Fibroblast of mammary gland (primary cell): Measurements from ENCODE around the gene NPY.

Source experiments
- DNase-seq: peaks from one replicate; pipeline ENCODE4 v3.0.0-alpha.2; 2010; ENCODE audit warnings: low read depth
- H3K4me3 ChIP-seq: 2 replicates; pipeline ENCODE4 v1.5.1; 2011; ENCODE audit warnings: low read depth, mild to moderate bottlenecking, low read length, moderate library complexity; ENCODE audit not compliant: control insufficient read depth
- CTCF ChIP-seq: conservative IDR thresholded peaks from 2 replicates; pipeline ENCODE4 v1.5.1; 2011; ENCODE audit warnings: low read depth, low read length, inconsistent platforms; ENCODE audit not compliant: control insufficient read depth, insufficient read depth

The NPY gene

GRCh38 chr7:24328050-24328449 is 44.1 kb downstream of the NPY start:
- H3K4me3 ChIP-seq: no peak overlapping the region
- DNase-seq: no peak
- TF ChIP-seq CTCF: no peak

DNA sequence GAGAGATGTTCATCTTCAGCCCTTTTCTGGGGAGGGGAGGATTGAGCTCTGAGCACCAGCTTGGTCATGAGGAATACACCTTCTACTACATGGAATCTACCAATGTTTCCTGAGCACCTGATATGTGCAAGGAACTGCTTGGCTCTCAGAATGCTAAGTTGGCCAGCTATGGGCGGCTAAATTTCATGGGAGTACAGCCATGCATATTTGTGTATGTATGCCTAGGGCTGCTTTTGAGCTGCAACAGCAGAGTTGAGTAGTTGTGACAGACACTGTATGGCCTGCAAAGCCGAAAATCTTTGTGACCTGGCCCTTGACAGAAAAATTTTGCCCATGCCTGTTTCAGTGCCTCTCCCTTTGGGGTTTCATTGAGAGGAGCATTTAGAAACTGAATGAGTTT is 44.9 kb downstream of the NPY start:
- DNase-seq: no peak
- no peak overlapping the region for H3K4me3 ChIP-seq
- no peak for TF ChIP-seq CTCF

GRCh38 chr7:24334012-24334411 is 50.0 kb downstream of the NPY start:
- no peak for TF ChIP-seq CTCF
- no peak overlapping the region for H3K4me3 ChIP-seq
- no peak for DNase-seq

DNA sequence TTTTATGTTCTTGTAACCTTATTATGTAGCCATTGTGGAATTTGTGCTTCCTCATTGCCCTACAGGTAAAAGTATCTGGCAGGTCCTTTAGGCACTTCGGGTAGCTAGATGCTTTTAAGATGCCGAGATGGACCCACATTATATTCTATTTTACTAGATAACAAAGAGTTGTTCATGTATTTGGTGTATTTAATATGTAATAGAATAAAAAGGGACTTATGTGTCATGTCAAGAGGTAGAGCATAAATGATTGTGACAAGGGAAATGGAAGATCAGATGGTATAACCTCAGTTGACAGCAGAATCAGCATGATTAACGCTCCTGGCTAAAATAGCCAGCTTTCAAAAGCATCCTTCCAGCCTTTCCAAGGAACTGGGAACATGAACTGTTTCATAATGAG is 50.6 kb downstream of the NPY start:
- H3K4me3 ChIP-seq: no peak overlapping the region
- no peak for TF ChIP-seq CTCF

GRCh38 chr7:24336461-24336860 is 52.5 kb downstream of the NPY start:
- no peak for DNase-seq
- no peak for TF ChIP-seq CTCF
- no peak overlapping the region for H3K4me3 ChIP-seq

More for the DNA sequence above, 50.6 kb downstream of the NPY start:
- no peak for DNase-seq

DNA sequence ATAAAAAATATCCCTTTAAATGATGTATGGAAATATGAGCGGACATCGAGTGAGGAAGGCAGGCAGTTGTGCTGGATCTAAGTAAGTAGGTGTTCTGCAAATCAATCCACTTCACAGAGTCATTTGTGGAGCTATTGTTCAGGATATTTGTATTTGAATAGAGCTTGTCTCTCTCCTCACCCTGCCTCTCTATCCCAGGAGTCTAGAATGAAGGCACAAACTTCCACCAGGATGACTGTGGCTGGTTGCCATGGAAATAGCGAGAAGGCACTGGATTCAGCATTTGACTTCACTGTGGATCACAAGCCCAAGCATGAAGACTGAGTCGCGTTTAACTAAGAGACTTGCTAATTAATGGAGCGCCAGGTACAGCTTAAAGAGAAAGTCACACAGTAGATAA is 53.2 kb downstream of the NPY start:
- TF ChIP-seq CTCF: no peak
- H3K4me3 ChIP-seq: no peak overlapping the region
- no peak for DNase-seq

DNA sequence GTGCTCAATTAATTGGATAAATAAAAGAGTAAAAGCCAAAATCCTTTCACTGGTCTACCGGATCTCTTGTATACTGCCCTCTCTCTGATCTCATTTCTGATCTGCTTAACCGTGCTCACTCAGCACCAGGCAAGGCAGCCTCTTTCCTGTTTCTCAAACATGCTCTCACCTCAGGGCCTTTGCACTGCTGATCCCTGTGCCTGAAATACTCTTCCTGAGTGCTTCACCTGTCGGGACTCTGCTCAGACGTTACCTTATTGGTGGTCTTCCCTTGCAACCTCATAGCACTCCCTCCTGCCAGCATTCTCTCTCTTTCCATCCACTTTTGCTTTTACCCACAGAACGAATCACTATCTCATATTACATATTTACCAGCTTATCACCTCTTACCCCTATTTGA is 55.6 kb downstream of the NPY start:
- TF ChIP-seq CTCF: no peak
- H3K4me3 ChIP-seq: no peak overlapping the region
- DNase-seq: no peak
